ENCODE data around the gene SLC26A1.
"Not testable (repeated sequence)": the region's sequence is repeated elsewhere in the genome, so short reads cannot be mapped to it uniquely, and the experiment has no call there.

Gene SLC26A1

GRCh38 chr4:986428-986878 is 6.8 kb downstream of the SLC26A1 start:
- no peak for DNase-seq (ENCODE audit: low read depth in 2 of 2, low spot score in 1 of 2)

GRCh38 chr4:985123-985830 is 7.9 kb downstream of the SLC26A1 start:
- DNase-seq (ENCODE audit: low read depth in 2 of 2, low spot score in 1 of 2) = peak in 1 of 2 donors; percentile 45

- DNase-seq (ENCODE audit: low read depth in 2 of 2, low spot score in 1 of 2) = no peak
These were observed 8.7 kb downstream of the SLC26A1 start for GRCh38 chr4:984336-985054.

GRCh38 chr4:982814-983213 is 10.4 kb downstream of the SLC26A1 start:
- DNase-seq (ENCODE audit: low read depth in 2 of 2, low spot score in 1 of 2) = no peak

GRCh38 chr4:982291-982690 is 10.9 kb downstream of the SLC26A1 start:
- no peak for DNase-seq (ENCODE audit: low read depth in 2 of 2, low spot score in 1 of 2)

GRCh38 chr4:978957-979701 is 14.1 kb downstream of the SLC26A1 start:
- no peak for DNase-seq (ENCODE audit: low read depth in 2 of 2, low spot score in 1 of 2)

GRCh38 chr4:976016-976415 is 17.2 kb downstream of the SLC26A1 start:
- not testable (repeated sequence) for DNase-seq (ENCODE audit: low read depth in 2 of 2, low spot score in 1 of 2)

GRCh38 chr4:974668-975067 is 18.5 kb downstream of the SLC26A1 start:
- no peak for DNase-seq (ENCODE audit: low read depth in 2 of 2, low spot score in 1 of 2)

GRCh38 chr4:973431-974397 is 19.5 kb downstream of the SLC26A1 start, which contains the start of gene DGKQ:
Gene DGKQ (minus strand): TSS chr4:973569. CDS start chr4:973482, 87 bp downstream.
- peak; percentile 76 to 86 for DNase-seq (ENCODE audit: low read depth in 2 of 2, low spot score in 1 of 2)

- peak in 1 of 2 donors; percentile 31 for DNase-seq (ENCODE audit: low read depth in 2 of 2, low spot score in 1 of 2)
These were observed 20.4 kb downstream of the SLC26A1 start for GRCh38 chr4:972651-973424.

- DNase-seq (ENCODE audit: low read depth in 2 of 2, low spot score in 1 of 2) = no peak
These were observed 21.3 kb downstream of the SLC26A1 start for GRCh38 chr4:971666-972500.

GRCh38 chr4:970854-971520 is 22.2 kb downstream of the SLC26A1 start:
- DNase-seq (ENCODE audit: low read depth in 2 of 2, low spot score in 1 of 2) = no peak

- no peak for DNase-seq (ENCODE audit: low read depth in 2 of 2, low spot score in 1 of 2)
These were observed 23.0 kb downstream of the SLC26A1 start for GRCh38 chr4:970046-970745.

- no peak for DNase-seq (ENCODE audit: low read depth in 2 of 2, low spot score in 1 of 2)
These were observed 24.4 kb downstream of the SLC26A1 start for GRCh38 chr4:968621-969394.

GRCh38 chr4:968221-968620 is 25.0 kb downstream of the SLC26A1 start:
- no peak for DNase-seq (ENCODE audit: low read depth in 2 of 2, low spot score in 1 of 2)

- no peak for DNase-seq (ENCODE audit: low read depth in 2 of 2, low spot score in 1 of 2)
These were observed 25.8 kb downstream of the SLC26A1 start for GRCh38 chr4:967113-968104.

All from stimulated activated CD8-positive, alpha-beta memory T cell treated with anti-CD3 and anti-CD28 coated beads, Interleukin-4, amount 100 ng/mL, for 1 hour (primary cell).